CD4-positive, CD25-positive, alpha-beta regulatory T cell (primary cell): ENCODE measurements around the gene CDON. TPM values are rescaled to one million over a fixed set of nuclear protein-coding genes. Genes with fewer than 3 reads are reported as not detected.

Experiments used
- ATAC-seq, 2 donors: fragments of 150-1000 bp; cut with Tn5 transposase; one replicate each; pipeline ENCODE4 v1.10.0; 2021; ENCODE audit warnings: low read depth in 2 of 2, moderate number of reproducible peaks in 2 of 2, moderate library complexity in 1 of 2
- DNase-seq, 3 donors: peaks; one replicate each; pipeline versions ENCODE4 v3.0.0 to v3.0.0-alpha.2; 2012 to 2022; ENCODE audit warnings: mixed read lengths in 1 of 3
- H3K27ac ChIP-seq: one replicate; pipeline ENCODE4 v1.7.0; 2013; ENCODE audit warnings: mild to moderate bottlenecking, low read length; ENCODE audit not compliant: insufficient read depth, poor library complexity, severe bottlenecking
- H3K27me3 ChIP-seq: one replicate; pipeline ENCODE4 v1.7.0; 2013; ENCODE audit warnings: low read length; ENCODE audit not compliant: control insufficient read depth, insufficient read depth
- H3K36me3 ChIP-seq: one replicate; pipeline ENCODE4 v1.7.0; 2013; ENCODE audit warnings: mild to moderate bottlenecking, low read length, moderate library complexity; ENCODE audit not compliant: control insufficient read depth, insufficient read depth
- H3K4me1 ChIP-seq: 2 replicates; pipeline ENCODE4 v1.7.0; 2013; ENCODE audit warnings: mild to moderate bottlenecking, low read length; ENCODE audit not compliant: insufficient read depth, control insufficient read depth, poor library complexity, severe bottlenecking
- H3K4me3 ChIP-seq: one replicate; pipeline ENCODE4 v1.7.0; 2013; ENCODE audit warnings: low read depth, mild to moderate bottlenecking, low read length, moderate library complexity
- H3K9me3 ChIP-seq, 2 experiments: 1 replicate in 1 of 2; 2 replicates in 1 of 2; pipeline ENCODE4 v1.7.0; 2013; ENCODE audit warnings: low read length in 2 of 2, mild to moderate bottlenecking in 1 of 2, moderate library complexity in 1 of 2; ENCODE audit not compliant: control insufficient read depth in 2 of 2
- H3K27ac Mint-ChIP-seq, 3 donors: one replicate each; pipeline ENCODE4 v1.8.0; 2020 to 2022; ENCODE audit warnings: mild to moderate bottlenecking in 3 of 3, mixed read lengths in 3 of 3, moderate library complexity in 2 of 3
- H3K27me3 Mint-ChIP-seq: one replicate; pipeline ENCODE4 v1.8.0; 2022; ENCODE audit warnings: mild to moderate bottlenecking, mixed read lengths
- H3K36me3 Mint-ChIP-seq: one replicate; pipeline ENCODE4 v1.8.0; 2020; ENCODE audit warnings: mixed read lengths
- H3K4me1 Mint-ChIP-seq, 4 donors: one replicate each; pipeline ENCODE4 v1.8.0; 2020 to 2022; ENCODE audit warnings: mixed read lengths in 4 of 4, mild to moderate bottlenecking in 1 of 4
- H3K4me3 Mint-ChIP-seq, 4 donors: one replicate each; pipeline ENCODE4 v1.8.0; 2020 to 2022; ENCODE audit warnings: mild to moderate bottlenecking in 4 of 4, mixed read lengths in 4 of 4, moderate library complexity in 3 of 4
- H3K9me3 Mint-ChIP-seq, 7 donors: one replicate each; pipeline ENCODE4 v1.8.0; 2020 to 2022; ENCODE audit warnings: mixed read lengths in 7 of 7, mild to moderate bottlenecking in 3 of 7, moderate library complexity in 2 of 7
- polyA plus RNA-seq, 4 donors: library from polyadenylated mRNA; unstranded; fragments of 300-500 nt; fragmentation: Illumina TruSeq; gene quantifications; one replicate each; pipeline ENCODE4 v1.2.3, GENCODE V29; 2021
- total RNA-seq: library from RNA; stranded (reverse); gene quantifications from one replicate; pipeline ENCODE4 v1.2.3, GENCODE V29; 2022

CDON gene
- total and polyA plus RNA-seq, 5 donors from 2014 or later: 0.10 to 2.1 (median 0.87) TPM; not detected in 1

DNA sequence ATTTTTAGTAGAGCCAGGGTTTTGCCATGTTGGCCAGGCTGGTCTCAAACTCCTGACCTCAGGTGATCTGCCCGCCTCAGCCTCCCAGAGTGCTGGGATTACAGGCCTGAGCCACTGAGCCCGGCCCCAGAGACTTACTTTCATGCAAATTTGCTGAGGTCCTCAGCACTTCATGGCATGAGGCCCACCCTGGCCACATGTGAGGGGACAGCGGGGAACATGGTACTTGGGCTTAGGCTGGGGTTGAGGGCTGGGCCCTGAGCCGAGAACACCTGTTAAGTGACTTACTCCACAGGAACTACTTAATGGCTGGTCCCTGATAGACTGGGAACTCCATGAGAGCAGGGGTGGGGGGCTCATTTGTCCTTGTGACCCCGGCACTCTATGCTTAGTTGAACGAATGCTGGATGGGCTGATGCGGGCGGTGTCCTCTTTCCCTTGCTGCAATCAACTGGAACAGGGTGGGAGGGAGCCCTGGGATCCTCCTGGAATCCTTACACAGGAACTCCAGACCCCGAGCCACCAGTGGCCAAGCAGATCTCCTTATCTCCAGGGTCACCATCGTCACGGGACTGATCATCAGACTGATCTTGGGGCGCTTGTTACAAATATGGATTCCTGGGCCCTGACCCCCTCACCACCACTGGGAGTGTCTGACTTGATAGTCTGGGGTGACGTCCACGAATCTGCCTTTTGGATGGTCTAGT is 115.8 kb downstream of the CDON start:
- H3K27ac ChIP-seq: no peak overlapping the region

GRCh38 chr11:125945797-125946520 is 116.7 kb downstream of the CDON start, which contains the start of gene VSIG10L2:
TSS of gene VSIG10L2 (plus strand) at chr11:125946044. CDS start at chr11:125946056, 12 bp downstream.
- H3K4me3 ChIP-seq: no peak within 1 kb of the TSS

More for the DNA sequence above, 115.8 kb downstream of the CDON start:
- no peaks in the 10 kb centered on the region for H3K9me3 ChIP-seq
- H3K27ac Mint-ChIP-seq: no peak overlapping the region
- no peaks in the 10 kb centered on the region for H3K36me3 Mint-ChIP-seq
- H3K4me1 ChIP-seq: no peaks in the 10 kb centered on the region
- H3K36me3 ChIP-seq: no peaks in the 10 kb centered on the region
- H3K27me3 Mint-ChIP-seq: no peaks in the 10 kb centered on the region
- no peak overlapping the region for H3K4me3 ChIP-seq
- ATAC-seq: no peak
- no peak overlapping the region for H3K4me3 Mint-ChIP-seq
- H3K9me3 Mint-ChIP-seq: no peaks in the 10 kb centered on the region
- no peak for DNase-seq
- H3K27me3 ChIP-seq: no peaks in the 10 kb centered on the region
- H3K4me1 Mint-ChIP-seq: peaks cover 0 to 3% (median 0%) of the 10 kb centered on the region in 4 donors

GRCh38 chr11:125945011-125945796 is 117.5 kb downstream of the CDON start:
- Histone ChIP-seq H3K4me1 (no peaks in the 10 kb centered on the region), H3K27ac (no peak overlapping the region), H3K9me3 (no peaks in the 10 kb centered on the region), H3K4me3 (no peak overlapping the region), H3K27me3 (no peaks in the 10 kb centered on the region), H3K36me3 (no peaks in the 10 kb centered on the region)
- no peak overlapping the region for H3K27ac Mint-ChIP-seq
- H3K36me3 Mint-ChIP-seq: no peaks in the 10 kb centered on the region
- H3K27me3 Mint-ChIP-seq: no peaks in the 10 kb centered on the region
- ATAC-seq (no peak), DNase-seq (no peak)
- H3K9me3 Mint-ChIP-seq: no peaks in the 10 kb centered on the region
- peaks cover 0 to 5% (median 0%) of the 10 kb centered on the region in 4 donors for H3K4me1 Mint-ChIP-seq
- no peak overlapping the region for H3K4me3 Mint-ChIP-seq

More at GRCh38 chr11:125945797-125946520, 116.7 kb downstream of the CDON start, which contains the start of gene VSIG10L2:
- H3K4me1 Mint-ChIP-seq: peaks cover 0 to 5% (median 0%) of the 10 kb centered on the region in 4 donors
- H3K27ac Mint-ChIP-seq: no peak within 1 kb of the TSS
- no peaks in the 10 kb centered on the region for H3K4me1 ChIP-seq
- H3K27ac ChIP-seq: no peak within 1 kb of the TSS
- H3K27me3 Mint-ChIP-seq: no peaks in the 10 kb centered on the region
- H3K4me3 Mint-ChIP-seq: no peak within 1 kb of the TSS
- no peaks in the 10 kb centered on the region for H3K9me3 Mint-ChIP-seq
- no peaks in the 10 kb centered on the region for H3K27me3 ChIP-seq
- no peaks in the 10 kb centered on the region for H3K9me3 ChIP-seq
- DNase-seq (no peak), ATAC-seq (no peak)
- no peaks in the 10 kb centered on the region for H3K36me3 Mint-ChIP-seq
- no peaks in the 10 kb centered on the region for H3K36me3 ChIP-seq

GRCh38 chr11:125944350-125945010 is 118.2 kb downstream of the CDON start:
- Mint-ChIP-seq H3K4me3 (no peak overlapping the region), H3K9me3 (no peaks in the 10 kb centered on the region), H3K4me1 (peaks cover 0 to 5% (median 0%) of the 10 kb centered on the region in 4 donors), H3K36me3 (no peaks in the 10 kb centered on the region), H3K27ac (no peak overlapping the region), H3K27me3 (no peaks in the 10 kb centered on the region)
- DNase-seq: no peak
- no peak overlapping the region for H3K4me3 ChIP-seq
- no peaks in the 10 kb centered on the region for H3K4me1 ChIP-seq
- no peaks in the 10 kb centered on the region for H3K9me3 ChIP-seq
- H3K27ac ChIP-seq: no peak overlapping the region
- H3K27me3 ChIP-seq: no peaks in the 10 kb centered on the region
- ATAC-seq: no peak
- no peaks in the 10 kb centered on the region for H3K36me3 ChIP-seq

DNA sequence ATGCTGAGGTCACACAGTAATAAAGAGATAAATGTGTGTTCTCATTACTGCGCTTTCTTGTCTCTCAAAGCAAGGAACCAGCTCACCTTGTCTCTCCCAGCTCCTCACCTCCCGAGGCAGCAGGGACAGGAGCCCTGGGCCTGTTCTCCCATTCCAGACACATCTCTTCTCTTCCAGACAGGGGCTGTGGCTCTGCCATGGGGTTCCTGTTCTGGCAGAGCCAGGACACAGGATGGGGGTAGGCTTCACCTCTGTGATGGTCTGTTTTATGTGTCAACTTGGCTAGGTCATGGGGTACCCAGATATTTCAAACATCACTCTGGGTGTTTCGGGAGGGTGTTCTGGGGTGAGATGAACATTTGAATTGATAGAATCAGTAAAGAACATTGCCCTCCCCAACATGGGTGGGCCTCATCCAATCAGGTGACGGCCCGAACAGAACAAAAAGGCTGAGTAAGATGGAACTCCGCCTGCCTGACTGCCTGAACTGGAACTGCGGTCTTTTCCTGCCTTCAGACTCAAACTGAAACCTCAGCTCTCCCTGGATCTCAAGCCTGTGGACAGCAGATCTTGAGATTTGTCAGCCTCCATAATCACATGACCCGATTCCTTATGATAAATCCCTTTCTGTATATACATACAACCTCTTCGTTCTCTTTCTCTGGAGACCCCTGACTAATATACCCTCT is 118.9 kb downstream of the CDON start:
- ATAC-seq: no peak
- no peaks in the 10 kb centered on the region for H3K9me3 ChIP-seq
- no peak overlapping the region for H3K27ac Mint-ChIP-seq

DNA sequence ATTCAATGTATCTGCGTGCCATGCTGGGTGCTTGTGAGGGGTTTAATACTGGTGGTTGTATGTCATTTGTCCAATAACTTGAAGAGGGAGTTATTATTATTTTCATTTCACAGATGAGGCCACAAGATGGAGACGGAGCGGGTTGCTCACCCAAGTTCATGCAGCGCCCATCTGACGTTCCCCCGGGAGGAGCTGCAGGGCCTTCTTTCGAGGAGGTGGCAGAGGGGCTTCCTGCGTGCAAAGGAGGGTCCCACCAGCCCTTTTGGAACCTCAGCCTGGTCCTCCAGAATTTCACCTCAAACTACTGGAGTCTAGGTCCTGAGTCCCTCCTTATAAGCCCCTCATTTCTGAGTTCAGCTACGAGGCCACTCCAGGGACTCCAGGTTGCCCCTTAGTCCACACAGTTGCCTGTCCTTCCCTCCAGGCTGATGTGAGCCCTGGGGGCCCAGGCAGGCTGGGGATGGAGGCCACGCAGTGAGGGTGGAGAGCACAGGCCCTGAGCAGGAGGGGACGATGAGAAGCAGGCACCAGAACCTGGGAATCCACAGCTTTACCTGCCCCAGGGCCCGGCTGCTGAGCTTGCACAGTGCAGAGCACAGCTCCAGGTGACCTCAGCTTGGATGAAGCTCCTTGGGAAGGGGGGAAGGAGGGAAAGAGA is 119.8 kb downstream of the CDON start:
- peaks cover 0 to 3% (median 0%) of the 10 kb centered on the region in 7 donors for H3K9me3 Mint-ChIP-seq
- peaks cover 0 to 14% (median 0%) of the 10 kb centered on the region in 4 donors for H3K4me1 Mint-ChIP-seq
- no peaks in the 10 kb centered on the region for H3K27me3 Mint-ChIP-seq
- no peaks in the 10 kb centered on the region for H3K36me3 Mint-ChIP-seq
- H3K9me3 ChIP-seq: no peaks in the 10 kb centered on the region
- no peaks in the 10 kb centered on the region for H3K27me3 ChIP-seq
- H3K4me3 ChIP-seq: no peak overlapping the region
- ATAC-seq (no peak), DNase-seq (no peak)
- no peak overlapping the region for H3K4me3 Mint-ChIP-seq
- no peak overlapping the region for H3K27ac ChIP-seq
- H3K27ac Mint-ChIP-seq: no peak overlapping the region
- H3K36me3 ChIP-seq: no peaks in the 10 kb centered on the region
- H3K4me1 ChIP-seq: no peaks in the 10 kb centered on the region

More for the DNA sequence above, 118.9 kb downstream of the CDON start:
- no peaks in the 10 kb centered on the region for H3K36me3 Mint-ChIP-seq
- H3K4me3 Mint-ChIP-seq: no peak overlapping the region
- no peak overlapping the region for H3K27ac ChIP-seq
- no peaks in the 10 kb centered on the region for H3K27me3 ChIP-seq
- H3K4me1 ChIP-seq: no peaks in the 10 kb centered on the region
- no peaks in the 10 kb centered on the region for H3K27me3 Mint-ChIP-seq
- no peaks in the 10 kb centered on the region for H3K36me3 ChIP-seq
- peaks cover 0 to 2% (median 0%) of the 10 kb centered on the region in 7 donors for H3K9me3 Mint-ChIP-seq
- H3K4me1 Mint-ChIP-seq: peaks cover 0 to 8% (median 0%) of the 10 kb centered on the region in 4 donors
- no peak overlapping the region for H3K4me3 ChIP-seq
- no peak for DNase-seq
